GM23338 (cell line): Measurements from ENCODE around the gene MAP2K1. TPM values are rescaled to one million over a fixed set of nuclear protein-coding genes. Genes with fewer than 3 reads are reported as not detected.

Experiments
- ATAC-seq: fragments of 200-7000 bp; cut with Tn5 transposase; 3 replicates; pipeline ENCODE4 v1.9.1; 2020
- DNase-seq: peaks from one replicate; pipeline ENCODE4 v3.0.0-alpha.2; 2015; ENCODE audit warnings: low spot score
- H2AFZ ChIP-seq: fragments of 200-600 bp; sonication (generic); 2 replicates; pipeline ENCODE4 v1.8.0; 2016; ENCODE audit warnings: antibody characterized with exemption, mild to moderate bottlenecking, moderate library complexity
- H3F3A ChIP-seq: fragments of 200-600 bp; sonication (generic); replicated peaks from 2 replicates; pipeline ENCODE4 v1.8.0; 2017; ENCODE audit warnings: antibody characterized with exemption, mixed run types, low read depth
- H3K27ac ChIP-seq: fragments of 200-600 bp; sonication (generic); 2 replicates; pipeline ENCODE4 v1.6.1; 2016; ENCODE audit warnings: low read depth
- H3K27me3 ChIP-seq: fragments of 200-600 bp; sonication (generic); 2 replicates; pipeline ENCODE4 v1.8.0; 2016; ENCODE audit warnings: mild to moderate bottlenecking, mixed run types, moderate library complexity; ENCODE audit not compliant: insufficient read depth
- H3K36me3 ChIP-seq: fragments of 200-600 bp; sonication (generic); 2 replicates; pipeline ENCODE4 v1.8.0; 2016; ENCODE audit warnings: mild to moderate bottlenecking; ENCODE audit not compliant: insufficient read depth
- H3K4me1 ChIP-seq: fragments of 200-600 bp; sonication (generic); 2 replicates; pipeline ENCODE4 v1.8.0; 2016; ENCODE audit warnings: mild to moderate bottlenecking, moderate library complexity; ENCODE audit not compliant: insufficient read depth
- H3K4me2 ChIP-seq: fragments of 200-600 bp; sonication (generic); 2 replicates; pipeline ENCODE4 v1.7.1; 2017; ENCODE audit warnings: mixed run types
- H3K4me3 ChIP-seq: fragments of 200-600 bp; sonication (generic); 2 replicates; pipeline ENCODE4 v1.6.1; 2016; ENCODE audit warnings: mixed run types
- H3K79me2 ChIP-seq: fragments of 200-600 bp; sonication (generic); replicated peaks from 2 replicates; pipeline ENCODE4 v1.8.0; 2017; ENCODE audit warnings: mild to moderate bottlenecking; ENCODE audit not compliant: insufficient read depth
- H3K9me2 ChIP-seq: fragments of 200-600 bp; sonication (generic); 2 replicates; pipeline ENCODE4 v1.8.0; 2017; ENCODE audit not compliant: insufficient read depth
- H4K20me1 ChIP-seq: fragments of 200-600 bp; sonication (generic); replicated peaks from 2 replicates; pipeline ENCODE4 v1.8.0; 2017; ENCODE audit warnings: mild to moderate bottlenecking; ENCODE audit not compliant: insufficient read depth
- H3K27ac Mint-ChIP-seq: 2 replicates; pipeline ENCODE4 v1.8.0; 2020; ENCODE audit warnings: inconsistent platforms, mild to moderate bottlenecking, moderate library complexity, mixed read lengths
- H3K27me3 Mint-ChIP-seq: 3 replicates; pipeline ENCODE4 v1.8.0; 2022; ENCODE audit warnings: low read depth, mild to moderate bottlenecking, moderate library complexity, mixed read lengths, inconsistent platforms; ENCODE audit not compliant: insufficient read depth, poor library complexity
- H3K36me3 Mint-ChIP-seq: 3 replicates; pipeline ENCODE4 v1.8.0; 2021; ENCODE audit warnings: low read depth, mild to moderate bottlenecking, inconsistent platforms, moderate library complexity, mixed read lengths
- H3K4me1 Mint-ChIP-seq: 3 replicates; pipeline ENCODE4 v1.8.0; 2020; ENCODE audit warnings: mild to moderate bottlenecking, inconsistent platforms, mixed read lengths
- H3K4me3 Mint-ChIP-seq: 3 replicates; pipeline ENCODE4 v1.8.0; 2021; ENCODE audit warnings: moderate library complexity, mild to moderate bottlenecking, inconsistent platforms, mixed read lengths
- H3K9me3 Mint-ChIP-seq: 3 replicates; pipeline ENCODE4 v1.8.0; 2020; ENCODE audit warnings: moderate library complexity, mild to moderate bottlenecking, inconsistent platforms, mixed read lengths
- ETS1 ChIP-seq: IDR thresholded peaks from 2 replicates; pipeline ENCODE4 v1.6.1; 2016; ENCODE audit warnings: antibody characterized with exemption
- NANOG ChIP-seq: IDR thresholded peaks from 2 replicates; pipeline ENCODE4 v1.6.1; 2016; ENCODE audit warnings: antibody characterized with exemption, borderline replicate concordance
- REST ChIP-seq: IDR thresholded peaks from one replicate; pipeline ENCODE4 v1.6.1; 2018; ENCODE audit warnings: antibody characterized with exemption; ENCODE audit not compliant: unreplicated experiment
- STAT1 ChIP-seq: IDR thresholded peaks from one replicate; pipeline ENCODE4 v1.6.1; 2016; ENCODE audit warnings: antibody characterized with exemption; ENCODE audit not compliant: unreplicated experiment
- ZNF114 ChIP-seq: fragments of 250-450 bp; sonication (Bioruptor Pico); IDR thresholded peaks from 2 replicates; pipeline ENCODE4 v1.5.0; 2020; ENCODE audit warnings: mild to moderate bottlenecking, moderate library complexity
- polyA plus RNA-seq: library from polyadenylated mRNA; unstranded; fragments of >200 nt; fragmentation: Nextera tagmentation; extraction: Ambion mirVana; gene quantifications from 2 replicates; pipeline ENCODE4 v1.2.1, GENCODE V29; 2016
- total RNA-seq: library from RNA; depleted of rRNA; stranded (reverse); fragments of >200 nt; shearing (Covaris generic); gene quantifications from 2 replicates; pipeline ENCODE4 v1.2.3, GENCODE V29; 2014
- TF ChIP-seq, protein P1 (sequence below), 2 experiments: fragments of 200-600 bp in 1 of 2; sonication (generic) in 1 of 2; conservative IDR thresholded peaks; 2 replicates each; pipeline versions ENCODE4 v1.5.1 to v1.6.1; 2016 to 2017; ENCODE audit warnings: antibody characterized with exemption in 2 of 2, low read depth in 2 of 2, mild to moderate bottlenecking in 2 of 2, moderate library complexity in 1 of 2

Gene MAP2K1
- total and polyA plus RNA-seq, 2 experiments from 2014 or later: 42.0 to 68.5 TPM

- TF ChIP-seq REST: no peak
- TF ChIP-seq STAT1: no peak
- no peak for TF ChIP-seq NANOG
- TF ChIP-seq, protein P1, sequence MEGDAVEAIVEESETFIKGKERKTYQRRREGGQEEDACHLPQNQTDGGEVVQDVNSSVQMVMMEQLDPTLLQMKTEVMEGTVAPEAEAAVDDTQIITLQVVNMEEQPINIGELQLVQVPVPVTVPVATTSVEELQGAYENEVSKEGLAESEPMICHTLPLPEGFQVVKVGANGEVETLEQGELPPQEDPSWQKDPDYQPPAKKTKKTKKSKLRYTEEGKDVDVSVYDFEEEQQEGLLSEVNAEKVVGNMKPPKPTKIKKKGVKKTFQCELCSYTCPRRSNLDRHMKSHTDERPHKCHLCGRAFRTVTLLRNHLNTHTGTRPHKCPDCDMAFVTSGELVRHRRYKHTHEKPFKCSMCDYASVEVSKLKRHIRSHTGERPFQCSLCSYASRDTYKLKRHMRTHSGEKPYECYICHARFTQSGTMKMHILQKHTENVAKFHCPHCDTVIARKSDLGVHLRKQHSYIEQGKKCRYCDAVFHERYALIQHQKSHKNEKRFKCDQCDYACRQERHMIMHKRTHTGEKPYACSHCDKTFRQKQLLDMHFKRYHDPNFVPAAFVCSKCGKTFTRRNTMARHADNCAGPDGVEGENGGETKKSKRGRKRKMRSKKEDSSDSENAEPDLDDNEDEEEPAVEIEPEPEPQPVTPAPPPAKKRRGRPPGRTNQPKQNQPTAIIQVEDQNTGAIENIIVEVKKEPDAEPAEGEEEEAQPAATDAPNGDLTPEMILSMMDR (conservative IDR thresholded peaks at IDR 0.05; ENCODE audit: low read depth in 2 of 2): no peak
- no peak for TF ChIP-seq ETS1
Observed at GRCh38 chr15:66417736-66418135, 31.0 kb downstream of the MAP2K1 start (continued).

- Histone ChIP-seq H3K79me2 (peaks cover 96% of the 10 kb centered on the region), H2AFZ (no peak overlapping the region), H3K9me2 (no peaks in the 10 kb centered on the region), H3K4me2 (no peak overlapping the region), H3K36me3 (no peaks in the 10 kb centered on the region; the same call in 1 of the 2 replicates), H3K4me1 (peaks cover 41% of the 10 kb centered on the region), H3K27me3 (no peaks in the 10 kb centered on the region), H3K27ac (no peak overlapping the region), H3K4me3 (no peak overlapping the region), H3F3A (no peaks in the 10 kb centered on the region), H4K20me1 (peaks cover 46% of the 10 kb centered on the region)
- no peak overlapping the region for H3K27ac Mint-ChIP-seq
- H3K4me3 Mint-ChIP-seq: no peak overlapping the region
- H3K9me3 Mint-ChIP-seq: peaks cover 10% of the 10 kb centered on the region
- ATAC-seq (no peak), DNase-seq (no peak)
- TF ChIP-seq NANOG (no peak), ZNF114 (CRISPR knock-in tag) (no peak)
- H3K4me1 Mint-ChIP-seq: peaks cover 39% of the 10 kb centered on the region
- peaks cover 13% of the 10 kb centered on the region for H3K27me3 Mint-ChIP-seq
- peaks cover 13% of the 10 kb centered on the region for H3K36me3 Mint-ChIP-seq
Observed at GRCh38 chr15:66419471-66419870, 32.8 kb downstream of the MAP2K1 start.

DNA sequence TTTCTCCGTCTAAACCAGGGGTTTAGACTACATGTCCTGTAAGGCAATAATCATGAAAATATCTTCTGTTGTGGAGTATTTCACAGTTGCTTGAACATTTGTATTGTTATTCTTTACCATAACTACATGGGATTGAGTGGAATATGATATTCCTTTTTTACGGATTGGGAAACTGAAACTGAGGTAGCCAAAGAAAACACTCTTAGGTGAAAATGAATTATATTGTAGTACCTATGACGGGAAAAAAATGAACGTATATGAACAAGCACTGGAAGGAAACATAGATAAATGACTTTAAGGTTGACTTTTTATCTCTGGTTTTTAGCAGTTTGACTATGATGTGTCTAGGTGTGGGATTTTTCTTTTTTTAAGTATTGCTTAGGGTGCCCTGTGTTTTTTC lies 35.6 kb downstream of the MAP2K1 start:
- H3K27ac Mint-ChIP-seq: no peak overlapping the region
- peaks cover 11% of the 10 kb centered on the region for H3K27me3 Mint-ChIP-seq

More for the DNA sequence above, 35.6 kb downstream of the MAP2K1 start:
- Mint-ChIP-seq H3K9me3 (no peaks in the 10 kb centered on the region; the same call in 2 of the 3 replicates), H3K4me3 (no peak overlapping the region), H3K36me3 (0 out of 3 replicates have a peak, but pooled peaks cover 2% of the 10 kb centered on the region), H3K4me1 (peaks cover 31% of the 10 kb centered on the region)
- DNase-seq (no peak), ATAC-seq (no peak)
- Histone ChIP-seq H3K27me3 (no peaks in the 10 kb centered on the region), H3K4me2 (no peak overlapping the region), H3K27ac (0 out of 2 replicates have a peak overlapping the region, but pooled peaks have one; percentile 50), H3K4me3 (no peak overlapping the region), H3K4me1 (peaks cover 28% of the 10 kb centered on the region), H4K20me1 (peaks cover 52% of the 10 kb centered on the region), H3K9me2 (no peaks in the 10 kb centered on the region), H3K36me3 (no peaks in the 10 kb centered on the region), H3F3A (0 out of 2 replicates have a peak, but pooled peaks cover 2% of the 10 kb centered on the region), H2AFZ (no peak overlapping the region), H3K79me2 (peaks cover 95% of the 10 kb centered on the region)
- no peak for TF ChIP-seq ETS1
